ENCODE results near the gene RPUSD1. TPM values are rescaled to one million over a fixed set of nuclear protein-coding genes. Genes with fewer than 3 reads are reported as not detected.
A peak's percentile ranks its signal among the peaks of the same experiment; 100 is the strongest.

RPUSD1 gene
- total RNA-seq, 1 experiment from 2014 or later, result 45.1 TPM

DNA sequence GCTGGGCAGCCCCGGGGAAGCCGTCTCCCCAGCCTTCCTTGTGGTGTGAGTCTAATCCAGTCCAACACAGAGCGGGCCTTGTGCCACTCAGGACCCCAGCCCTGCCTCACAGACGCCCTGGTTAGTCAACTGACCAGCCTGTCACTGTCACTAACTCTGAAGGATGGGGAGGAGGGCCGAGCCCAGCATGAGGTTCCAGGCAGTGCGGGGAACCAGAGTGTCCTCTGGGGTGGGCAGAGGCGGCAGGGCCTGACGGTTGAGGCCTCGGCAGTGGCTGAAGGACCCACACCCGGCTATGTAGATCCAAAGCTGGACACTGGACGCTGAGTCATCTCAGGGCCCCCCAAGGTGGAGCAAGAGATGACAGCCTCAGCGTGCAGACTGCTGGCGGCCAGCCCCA is 8.6 kb downstream of the RPUSD1 start:
- TF ChIP-seq RELA (CRISPR knock-in tag; IDR thresholded peaks at IDR 0.05; ENCODE audit: borderline replicate concordance) (no peak), NFATC4 (CRISPR knock-in tag; IDR thresholded peaks at IDR 0.05) (no peak), MYBL2 (CRISPR knock-in tag; IDR thresholded peaks at IDR 0.05) (no peak), ATF3 (CRISPR knock-in tag; conservative IDR thresholded peaks at IDR 0.05) (no peak), ZMAT4 (CRISPR knock-in tag; IDR thresholded peaks at IDR 0.05) (no peak), SMAD3 (CRISPR knock-in tag; IDR thresholded peaks at IDR 0.05; ENCODE audit: borderline replicate concordance) (no peak), IRF1 (CRISPR knock-in tag; IDR thresholded peaks at IDR 0.05) (no peak), ERG (CRISPR knock-in tag; IDR thresholded peaks at IDR 0.05) (no peak), ELF4 (CRISPR knock-in tag; IDR thresholded peaks at IDR 0.05; ENCODE audit: low read depth) (no peak), CREB1 (CRISPR knock-in tag; IDR thresholded peaks at IDR 0.05) (no peak), EMX1 (CRISPR knock-in tag; IDR thresholded peaks at IDR 0.05) (no peak)
- TF ChIP-seq, protein P1, sequence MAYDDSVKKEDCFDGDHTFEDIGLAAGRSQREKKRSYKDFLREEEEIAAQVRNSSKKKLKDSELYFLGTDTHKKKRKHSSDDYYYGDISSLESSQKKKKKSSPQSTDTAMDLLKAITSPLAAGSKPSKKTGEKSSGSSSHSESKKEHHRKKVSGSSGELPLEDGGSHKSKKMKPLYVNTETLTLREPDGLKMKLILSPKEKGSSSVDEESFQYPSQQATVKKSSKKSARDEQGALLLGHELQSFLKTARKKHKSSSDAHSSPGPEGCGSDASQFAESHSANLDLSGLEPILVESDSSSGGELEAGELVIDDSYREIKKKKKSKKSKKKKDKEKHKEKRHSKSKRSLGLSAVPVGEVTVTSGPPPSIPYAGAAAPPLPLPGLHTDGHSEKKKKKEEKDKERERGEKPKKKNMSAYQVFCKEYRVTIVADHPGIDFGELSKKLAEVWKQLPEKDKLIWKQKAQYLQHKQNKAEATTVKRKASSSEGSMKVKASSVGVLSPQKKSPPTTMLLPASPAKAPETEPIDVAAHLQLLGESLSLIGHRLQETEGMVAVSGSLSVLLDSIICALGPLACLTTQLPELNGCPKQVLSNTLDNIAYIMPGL (CRISPR knock-in tag; IDR thresholded peaks at IDR 0.05), result no peak
- TF ChIP-seq, protein P2, sequence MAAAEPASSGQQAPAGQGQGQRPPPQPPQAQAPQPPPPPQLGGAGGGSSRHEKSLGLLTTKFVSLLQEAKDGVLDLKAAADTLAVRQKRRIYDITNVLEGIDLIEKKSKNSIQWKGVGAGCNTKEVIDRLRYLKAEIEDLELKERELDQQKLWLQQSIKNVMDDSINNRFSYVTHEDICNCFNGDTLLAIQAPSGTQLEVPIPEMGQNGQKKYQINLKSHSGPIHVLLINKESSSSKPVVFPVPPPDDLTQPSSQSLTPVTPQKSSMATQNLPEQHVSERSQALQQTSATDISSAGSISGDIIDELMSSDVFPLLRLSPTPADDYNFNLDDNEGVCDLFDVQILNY (CRISPR knock-in tag; IDR thresholded peaks at IDR 0.05), result no peak
- H3K4me3 Mint-ChIP-seq, result no peak overlapping the region
- ATAC-seq (no peak), DNase-seq (ENCODE audit: low spot score) (no peak)
- H3K27ac Mint-ChIP-seq, result no peak overlapping the region
- ChIA-PET CTCF (no interaction called here), POLR2A (no interaction called here)
- H3K36me3 Mint-ChIP-seq, result no peaks in the 10 kb centered on the region
- no peaks in the 10 kb centered on the region for H3K27me3 Mint-ChIP-seq (ENCODE audit: low read depth)
- H3K9me3 Mint-ChIP-seq, result no peaks in the 10 kb centered on the region
- H3K4me1 Mint-ChIP-seq, result no peaks in the 10 kb centered on the region

GRCh38 chr16:778909-779527 is 9.2 kb downstream of the RPUSD1 start:
- DNase-seq (ENCODE audit: low spot score), result no peak
- CTCF ChIA-PET, result no interaction called here
- H3K36me3 Mint-ChIP-seq, result no peaks in the 10 kb centered on the region
- H3K27me3 Mint-ChIP-seq (ENCODE audit: low read depth), result no peaks in the 10 kb centered on the region
- H3K4me3 Mint-ChIP-seq, result no peak overlapping the region
- POLR2A ChIA-PET, result no interaction called here
- H3K9me3 Mint-ChIP-seq, result no peaks in the 10 kb centered on the region
- TF ChIP-seq RELA (CRISPR knock-in tag; IDR thresholded peaks at IDR 0.05; ENCODE audit: borderline replicate concordance) (0 out of 2 replicates have a peak, but pooled peaks have one; percentile 3), PRRX2 (CRISPR knock-in tag; IDR thresholded peaks at IDR 0.05) (no peak)
- no peaks in the 10 kb centered on the region for H3K4me1 Mint-ChIP-seq
- no peak overlapping the region for H3K27ac Mint-ChIP-seq
- no peak for ATAC-seq

GRCh38 chr16:778447-778846 is 9.7 kb downstream of the RPUSD1 start:
- TF ChIP-seq, protein P3, sequence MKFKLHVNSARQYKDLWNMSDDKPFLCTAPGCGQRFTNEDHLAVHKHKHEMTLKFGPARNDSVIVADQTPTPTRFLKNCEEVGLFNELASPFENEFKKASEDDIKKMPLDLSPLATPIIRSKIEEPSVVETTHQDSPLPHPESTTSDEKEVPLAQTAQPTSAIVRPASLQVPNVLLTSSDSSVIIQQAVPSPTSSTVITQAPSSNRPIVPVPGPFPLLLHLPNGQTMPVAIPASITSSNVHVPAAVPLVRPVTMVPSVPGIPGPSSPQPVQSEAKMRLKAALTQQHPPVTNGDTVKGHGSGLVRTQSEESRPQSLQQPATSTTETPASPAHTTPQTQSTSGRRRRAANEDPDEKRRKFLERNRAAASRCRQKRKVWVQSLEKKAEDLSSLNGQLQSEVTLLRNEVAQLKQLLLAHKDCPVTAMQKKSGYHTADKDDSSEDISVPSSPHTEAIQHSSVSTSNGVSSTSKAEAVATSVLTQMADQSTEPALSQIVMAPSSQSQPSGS (CRISPR knock-in tag; IDR thresholded peaks at IDR 0.05; ENCODE audit: borderline replicate concordance, low read depth), result no peak
- TF ChIP-seq ESRRA (CRISPR knock-in tag; IDR thresholded peaks at IDR 0.05; ENCODE audit: borderline replicate concordance), result no peak
- 0 out of 2 replicates have a peak, but pooled peaks have one; percentile 30 for TF ChIP-seq RELA (CRISPR knock-in tag; IDR thresholded peaks at IDR 0.05; ENCODE audit: borderline replicate concordance)
- no peak for TF ChIP-seq ZNF423 (CRISPR knock-in tag; IDR thresholded peaks at IDR 0.05)
- no peak for TF ChIP-seq MXD4 (CRISPR knock-in tag; IDR thresholded peaks at IDR 0.05; ENCODE audit: borderline replicate concordance)
- DNase-seq (ENCODE audit: low spot score), result no peak
- no peaks in the 10 kb centered on the region for H3K27me3 Mint-ChIP-seq (ENCODE audit: low read depth)
- no peaks in the 10 kb centered on the region for H3K4me1 Mint-ChIP-seq
- ATAC-seq, result no peak
- H3K27ac Mint-ChIP-seq, result no peak overlapping the region
- no peaks in the 10 kb centered on the region for H3K9me3 Mint-ChIP-seq
- POLR2A ChIA-PET, result no interaction called here
- no peak overlapping the region for H3K4me3 Mint-ChIP-seq
- H3K36me3 Mint-ChIP-seq, result no peaks in the 10 kb centered on the region
- CTCF ChIA-PET, result no interaction called here
